IPS DF 19.7 (cell line): ENCODE measurements around the gene SLFNL1.

Experiments
- DNase-seq: peaks from one replicate; pipeline ENCODE4 v3.0.0-alpha.2; 2013; ENCODE audit warnings: low read depth, low spot score

The SLFNL1 gene

GRCh38 chr1:41021526-41022308 lies at the start of gene SLFNL1:
SLFNL1 (minus strand) TSS chr1:41021725; CDS start chr1:41020660, 1,065 bp downstream.
- DNase-seq, result no peak

GRCh38 chr1:41056907-41057306 lies 35.4 kb upstream of the SLFNL1 start:
- no peak for DNase-seq

- DNase-seq, result no peak
Observed at GRCh38 chr1:41053316-41053715, 31.8 kb upstream of the SLFNL1 start.

- DNase-seq, result no peak
Observed at GRCh38 chr1:41051022-41051421, 29.5 kb upstream of the SLFNL1 start.

- DNase-seq, result no peak
Observed at GRCh38 chr1:41048540-41048939, 27.0 kb upstream of the SLFNL1 start.

GRCh38 chr1:41046347-41046775 lies 24.8 kb upstream of the SLFNL1 start:
- no peak for DNase-seq

- DNase-seq, result no peak
Observed at GRCh38 chr1:41045740-41046139, 24.2 kb upstream of the SLFNL1 start.

GRCh38 chr1:41044187-41044586 lies 22.7 kb upstream of the SLFNL1 start:
- no peak for DNase-seq

GRCh38 chr1:41041614-41042270 lies 20.2 kb upstream of the SLFNL1 start:
- no peak for DNase-seq

- no peak for DNase-seq
Observed at GRCh38 chr1:41038110-41038509, 16.6 kb upstream of the SLFNL1 start.

- no peak for DNase-seq
Observed at GRCh38 chr1:41037116-41037903, 15.8 kb upstream of the SLFNL1 start.

- DNase-seq, result no peak
Observed at GRCh38 chr1:41033272-41033671, 11.7 kb upstream of the SLFNL1 start.

- DNase-seq, result no peak
Observed at GRCh38 chr1:41032147-41032546, 10.6 kb upstream of the SLFNL1 start.

GRCh38 chr1:41030872-41031616 lies 9.5 kb upstream of the SLFNL1 start:
- no peak for DNase-seq

GRCh38 chr1:41028034-41028642 lies 6.6 kb upstream of the SLFNL1 start:
- no peak for DNase-seq

- DNase-seq, result no peak
Observed at GRCh38 chr1:41025979-41026819, 4.7 kb upstream of the SLFNL1 start.

GRCh38 chr1:41024953-41025352 lies 3.4 kb upstream of the SLFNL1 start:
- DNase-seq, result no peak

- no peak for DNase-seq
Observed at GRCh38 chr1:41023279-41023990, 1.9 kb upstream of the SLFNL1 start.

GRCh38 chr1:41022424-41022823 lies 899 bp upstream of the SLFNL1 start:
- DNase-seq, result no peak

- DNase-seq, result no peak
Observed at GRCh38 chr1:41020654-41021053, 871 bp downstream of the SLFNL1 start.
